IMR-90 (cell line): ENCODE data around the gene NELL2. TPM values are rescaled to one million over a fixed set of nuclear protein-coding genes. Genes with fewer than 3 reads are reported as not detected.

ENCODE experiments used
- ATAC-seq: fragments of 200-7000 bp; cut with Tn5 transposase; 2 replicates; pipeline ENCODE4 v1.9.1; 2020; ENCODE audit warnings: low read depth, mild to moderate bottlenecking, moderate library complexity
- BruUV-seq: library from RNA; stranded (reverse); fragments of 400-500 nt; replicated peaks from 2 replicates; lab custom pipeline; 2021; lab: Mats Ljungman, UMichigan
- CTCF ChIA-PET: fragments of 300-600 bp; formaldehyde crosslinking; extraction: SDS; loops from one replicate; lab custom pipeline; 2021; ENCODE audit warnings: antibody characterized with exemption; lab: Yijun Ruan, JAX
- POLR2A ChIA-PET: fragments of 300-600 bp; sonication (Branson Sonifier 250); formaldehyde crosslinking; loops from one replicate; lab custom pipeline; 2022; ENCODE audit warnings: antibody characterized with exemption; ENCODE audit not compliant: unreplicated experiment; lab: Charles Lee
- DNase-seq: peaks from one replicate; pipeline ENCODE4 v3.0.0; 2013
- H2AFZ ChIP-seq: replicated peaks from 2 replicates; pipeline ENCODE3; 2013; ENCODE audit warnings: low read length, mild to moderate bottlenecking; ENCODE audit not compliant: poor library complexity
- H2AK5ac ChIP-seq: 2 replicates; pipeline ENCODE4 v1.6.1; 2013; ENCODE audit warnings: low read depth, low read length, inconsistent platforms
- H2AK9ac ChIP-seq: replicated peaks from 2 replicates; pipeline ENCODE3; 2013; ENCODE audit warnings: mild to moderate bottlenecking, low read depth, low read length, moderate library complexity; ENCODE audit not compliant: poor library complexity
- H2BK120ac ChIP-seq: 2 replicates; pipeline ENCODE4 v1.6.1; 2013; ENCODE audit warnings: low read depth, low read length, inconsistent platforms
- H2BK15ac ChIP-seq: 3 replicates; pipeline ENCODE4 v1.6.1; 2013; ENCODE audit warnings: low read depth, low read length, inconsistent platforms
- H2BK20ac ChIP-seq: 2 replicates; pipeline ENCODE4 v1.6.1; 2013; ENCODE audit warnings: low read depth, mild to moderate bottlenecking, inconsistent platforms, low read length, moderate library complexity
- H2BK5ac ChIP-seq: 2 replicates; pipeline ENCODE4 v1.6.1; 2013; ENCODE audit warnings: mild to moderate bottlenecking, low read depth, low read length, inconsistent platforms; ENCODE audit not compliant: poor library complexity, severe bottlenecking
- H3K14ac ChIP-seq: replicated peaks from 2 replicates; pipeline ENCODE4 v1.6.1; 2013; ENCODE audit warnings: low read depth, low read length, inconsistent platforms
- H3K18ac ChIP-seq: 2 replicates; pipeline ENCODE4 v1.6.1; 2013; ENCODE audit warnings: low read depth, low read length, control low read depth
- H3K23ac ChIP-seq: 2 replicates; pipeline ENCODE4 v1.6.1; 2013; ENCODE audit warnings: low read depth, low read length, inconsistent platforms
- H3K27ac ChIP-seq: 2 replicates; pipeline ENCODE4 v1.5.1; 2013; ENCODE audit warnings: mild to moderate bottlenecking, control low read depth, low read length; ENCODE audit not compliant: insufficient read depth
- H3K27me3 ChIP-seq: 2 replicates; pipeline ENCODE4 v1.6.1; 2013; ENCODE audit warnings: low read length; ENCODE audit not compliant: control insufficient read depth, insufficient read depth
- H3K36me3 ChIP-seq: 2 replicates; pipeline ENCODE4 v1.6.1; 2013; ENCODE audit warnings: low read length, mixed read lengths; ENCODE audit not compliant: control insufficient read depth, insufficient read depth
- H3K4ac ChIP-seq: 2 replicates; pipeline ENCODE4 v1.6.1; 2013; ENCODE audit warnings: low read depth, low read length, inconsistent platforms
- H3K4me1 ChIP-seq: 2 replicates; pipeline ENCODE4 v1.6.1; 2013; ENCODE audit warnings: low read length, mixed read lengths; ENCODE audit not compliant: control insufficient read depth, insufficient read depth
- H3K4me2 ChIP-seq: 2 replicates; pipeline ENCODE4 v1.6.1; 2013; ENCODE audit warnings: low read depth, mild to moderate bottlenecking, control low read depth, low read length, moderate library complexity
- H3K4me3 ChIP-seq: 2 replicates; pipeline ENCODE4 v1.5.1; 2013; ENCODE audit warnings: low read depth, mild to moderate bottlenecking, control low read depth, low read length, moderate library complexity; ENCODE audit not compliant: insufficient read depth
- H3K56ac ChIP-seq: 2 replicates; pipeline ENCODE4 v1.6.1; 2013; ENCODE audit warnings: low read length, inconsistent platforms; ENCODE audit not compliant: insufficient read depth; ENCODE audit errors: extremely low read depth
- H3K79me1 ChIP-seq, 2 experiments: 2 replicates each; pipeline ENCODE4 v1.6.1; 2013; ENCODE audit warnings: low read length in 2 of 2, inconsistent platforms in 1 of 2, low read depth in 1 of 2
- H3K9ac ChIP-seq: 2 replicates; pipeline ENCODE4 v1.6.1; 2013; ENCODE audit warnings: low read depth, low read length, control low read depth
- H3K9me1 ChIP-seq: 2 replicates; pipeline ENCODE4 v1.6.1; 2013; ENCODE audit warnings: low read length, inconsistent platforms; ENCODE audit not compliant: insufficient read depth
- H3K9me3 ChIP-seq: 2 replicates; pipeline ENCODE4 v1.6.1; 2013; ENCODE audit warnings: low read length; ENCODE audit not compliant: control insufficient read depth, insufficient read depth
- H4K20me1 ChIP-seq: 2 replicates; pipeline ENCODE4 v1.6.1; 2013; ENCODE audit warnings: low read length, inconsistent platforms; ENCODE audit not compliant: insufficient read depth
- H4K5ac ChIP-seq: 2 replicates; pipeline ENCODE4 v1.6.1; 2013; ENCODE audit warnings: mild to moderate bottlenecking, low read depth, low read length, control low read depth
- H4K8ac ChIP-seq, 2 experiments: 2 replicates each; pipeline ENCODE4 v1.6.1; 2013; ENCODE audit warnings: low read depth in 2 of 2, low read length in 2 of 2, control low read depth in 1 of 2, inconsistent platforms in 1 of 2
- H4K91ac ChIP-seq: 2 replicates; pipeline ENCODE4 v1.6.1; 2013; ENCODE audit warnings: low read depth, low read length, inconsistent platforms; ENCODE audit not compliant: insufficient read depth
- BHLHE40 ChIP-seq: fragments of 150-350 bp; IDR thresholded peaks from 2 replicates; pipeline ENCODE4 v1.6.1; 2016; ENCODE audit warnings: mild to moderate bottlenecking, low read depth, low read length
- CEBPB ChIP-seq: IDR thresholded peaks from 2 replicates; pipeline ENCODE4 v1.6.1; 2012; ENCODE audit warnings: low read depth, low read length, improper control_type of control experiment
- CHD1 ChIP-seq: IDR thresholded peaks from 2 replicates; pipeline ENCODE4 v1.6.1; 2012; ENCODE audit warnings: low read depth, low read length, improper control_type of control experiment
- FOS ChIP-seq: fragments of 150-350 bp; IDR thresholded peaks from 2 replicates; pipeline ENCODE4 v1.6.1; 2016; ENCODE audit warnings: low read depth, low read length
- MAFK ChIP-seq: IDR thresholded peaks from 2 replicates; pipeline ENCODE4 v1.6.1; 2012; ENCODE audit warnings: low read depth, low read length, improper control_type of control experiment
- MAZ ChIP-seq: IDR thresholded peaks from 2 replicates; pipeline ENCODE4 v1.6.1; 2012; ENCODE audit warnings: low read depth, mild to moderate bottlenecking, low read length, improper control_type of control experiment, moderate library complexity, borderline replicate concordance
- NFE2L2 ChIP-seq: fragments of 150-350 bp; IDR thresholded peaks from 2 replicates; pipeline ENCODE4 v1.6.1; 2016; ENCODE audit warnings: low read depth, mild to moderate bottlenecking, low read length
- POLR2A ChIP-seq: IDR thresholded peaks from 2 replicates; pipeline ENCODE4 v1.6.1; 2012; ENCODE audit warnings: mild to moderate bottlenecking, low read depth, low read length
- RCOR1 ChIP-seq: IDR thresholded peaks from 2 replicates; pipeline ENCODE4 v1.6.1; 2012; ENCODE audit warnings: mild to moderate bottlenecking, low read length, improper control_type of control experiment; ENCODE audit not compliant: insufficient replicate concordance
- RFX5 ChIP-seq: IDR thresholded peaks from 2 replicates; pipeline ENCODE4 v1.8.0; 2012; ENCODE audit warnings: low read depth, mild to moderate bottlenecking, low read length, moderate library complexity
- dilution Hi-C: fragments of 300-500 bp; cut with HindIII; formaldehyde crosslinking; loops from one replicate; pipeline ENCODE4 v1.14.3; 2018; ENCODE audit warnings: low sequenced_read_pairs; ENCODE audit not compliant: unreplicated experiment
- in situ Hi-C: fragments of 300-500 bp; cut with MboI; formaldehyde crosslinking; loops from 3 replicates; pipeline ENCODE4 v1.14.3; 2019; ENCODE audit warnings: low sequenced_read_pairs, inconsistent platforms, mixed read lengths
- intact Hi-C: fragments of 100-400 bp; cut with micrococcal nuclease; formaldehyde crosslinking; loops from 2 replicates; pipeline ENCODE4 v1.10.0; 2022
- polyA plus RNA-seq, 3 experiments: library from polyadenylated mRNA; depleted of rRNA; stranded (reverse); fragments of >200 nt; gene quantifications; 2 replicates each; pipeline ENCODE4 v1.2.3, GENCODE V29; 2012; ENCODE audit warnings: low replicate concordance in 1 of 3
- total RNA-seq: library from RNA; depleted of rRNA; stranded (reverse); fragments of >200 nt; gene quantifications from 2 replicates; pipeline ENCODE4 v1.2.3, GENCODE V29; 2012
- TF ChIP-seq, protein P1 (sequence below): fragments of 150-350 bp; IDR thresholded peaks from 2 replicates; pipeline ENCODE4 v1.6.1; 2016; ENCODE audit warnings: low read depth, mild to moderate bottlenecking, low read length, moderate library complexity, borderline replicate concordance
- TF ChIP-seq, protein P2 (sequence below): conservative IDR thresholded peaks from 2 replicates; pipeline ENCODE4 v1.5.1; 2012; ENCODE audit warnings: mild to moderate bottlenecking, low read depth, low read length, improper control_type of control experiment

Gene NELL2
- total and polyA plus RNA-seq, 2 of the 4 experiments (the other 2 are of a cell fraction): 0.18 to 0.26 TPM

DNA sequence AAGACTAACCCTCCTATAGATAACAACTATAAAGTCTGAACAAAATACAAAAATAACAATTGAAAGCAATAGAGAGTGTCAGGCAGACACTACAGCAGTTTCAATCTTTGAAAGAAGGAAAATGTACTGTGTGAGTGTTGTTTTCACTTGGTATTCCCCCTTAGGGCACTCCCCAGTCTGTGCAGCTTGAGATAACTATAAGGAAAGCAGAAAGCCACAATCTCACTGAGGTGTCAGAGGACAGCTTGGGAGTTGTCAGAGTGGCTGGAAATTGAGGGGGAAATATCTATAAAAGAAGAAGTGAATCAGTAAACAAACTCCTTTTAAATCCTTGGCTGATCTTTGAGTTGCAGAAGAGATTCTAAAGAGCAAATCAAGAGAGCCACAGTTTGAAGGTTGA, 364.8 kb downstream of the NELL2 start:
- Histone ChIP-seq H2AK5ac (no peak overlapping the region), H3K9ac (no peak overlapping the region), H3K79me1 (no peaks in the 10 kb centered on the region), H4K91ac (no peak overlapping the region), H3K23ac (no peak overlapping the region), H2BK15ac (no peak overlapping the region), H2AK9ac (no peak overlapping the region), H3K27ac (no peak overlapping the region), H2BK5ac (no peak overlapping the region), H4K5ac (no peak overlapping the region), H3K4ac (no peak overlapping the region), H4K8ac (no peak overlapping the region), H2BK120ac (no peak overlapping the region), H3K14ac (no peak overlapping the region), H3K18ac (no peak overlapping the region), H4K20me1 (no peaks in the 10 kb centered on the region), H3K56ac (no peak overlapping the region), H3K27me3 (no peaks in the 10 kb centered on the region), H2BK20ac (no peak overlapping the region), H3K4me2 (no peak overlapping the region), H3K9me3 (no peaks in the 10 kb centered on the region), H2AFZ (no peak overlapping the region), H3K36me3 (no peaks in the 10 kb centered on the region), H3K4me3 (no peak overlapping the region), H3K4me1 (no peaks in the 10 kb centered on the region), H3K9me1 (no peaks in the 10 kb centered on the region)
- TF ChIP-seq MAFK: no peak
- TF ChIP-seq MAZ: no peak
- TF ChIP-seq, protein P1, sequence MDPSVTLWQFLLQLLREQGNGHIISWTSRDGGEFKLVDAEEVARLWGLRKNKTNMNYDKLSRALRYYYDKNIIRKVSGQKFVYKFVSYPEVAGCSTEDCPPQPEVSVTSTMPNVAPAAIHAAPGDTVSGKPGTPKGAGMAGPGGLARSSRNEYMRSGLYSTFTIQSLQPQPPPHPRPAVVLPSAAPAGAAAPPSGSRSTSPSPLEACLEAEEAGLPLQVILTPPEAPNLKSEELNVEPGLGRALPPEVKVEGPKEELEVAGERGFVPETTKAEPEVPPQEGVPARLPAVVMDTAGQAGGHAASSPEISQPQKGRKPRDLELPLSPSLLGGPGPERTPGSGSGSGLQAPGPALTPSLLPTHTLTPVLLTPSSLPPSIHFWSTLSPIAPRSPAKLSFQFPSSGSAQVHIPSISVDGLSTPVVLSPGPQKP: no peak
- TF ChIP-seq NFE2L2: no peak
- no peak for TF ChIP-seq CHD1
- no peak for TF ChIP-seq CEBPB
- TF ChIP-seq FOS: no peak
- TF ChIP-seq, protein P2, sequence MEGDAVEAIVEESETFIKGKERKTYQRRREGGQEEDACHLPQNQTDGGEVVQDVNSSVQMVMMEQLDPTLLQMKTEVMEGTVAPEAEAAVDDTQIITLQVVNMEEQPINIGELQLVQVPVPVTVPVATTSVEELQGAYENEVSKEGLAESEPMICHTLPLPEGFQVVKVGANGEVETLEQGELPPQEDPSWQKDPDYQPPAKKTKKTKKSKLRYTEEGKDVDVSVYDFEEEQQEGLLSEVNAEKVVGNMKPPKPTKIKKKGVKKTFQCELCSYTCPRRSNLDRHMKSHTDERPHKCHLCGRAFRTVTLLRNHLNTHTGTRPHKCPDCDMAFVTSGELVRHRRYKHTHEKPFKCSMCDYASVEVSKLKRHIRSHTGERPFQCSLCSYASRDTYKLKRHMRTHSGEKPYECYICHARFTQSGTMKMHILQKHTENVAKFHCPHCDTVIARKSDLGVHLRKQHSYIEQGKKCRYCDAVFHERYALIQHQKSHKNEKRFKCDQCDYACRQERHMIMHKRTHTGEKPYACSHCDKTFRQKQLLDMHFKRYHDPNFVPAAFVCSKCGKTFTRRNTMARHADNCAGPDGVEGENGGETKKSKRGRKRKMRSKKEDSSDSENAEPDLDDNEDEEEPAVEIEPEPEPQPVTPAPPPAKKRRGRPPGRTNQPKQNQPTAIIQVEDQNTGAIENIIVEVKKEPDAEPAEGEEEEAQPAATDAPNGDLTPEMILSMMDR: no peak
- TF ChIP-seq RCOR1: no peak
- no peak for TF ChIP-seq RFX5
- no peak for TF ChIP-seq POLR2A
- no peak for TF ChIP-seq BHLHE40
- no TSS peak for BruUV-seq
- POLR2A ChIA-PET: no interaction called here
- in situ Hi-C loops: no loop called here
- no peak for DNase-seq
- no peak for ATAC-seq
- dilution Hi-C loops: no loop called here
- CTCF ChIA-PET: no interaction called here
- intact Hi-C loops: no loop called here
